Right lobe of liver (tissue), 4 donors: Measurements from ENCODE around the gene MYO1D.
A peak's percentile ranks its signal among the peaks of the same experiment; 100 is the strongest.

ENCODE experiments used
- CTCF ChIP-seq, 4 donors: fragments of 200-600 bp in 3 of 4; fragments of 450-650 bp in 1 of 4; IDR thresholded peaks; one replicate each; pipeline versions ENCODE4 v1.5.1 to v1.8.0; 2016 to 2022; ENCODE audit warnings: antibody characterized with exemption in 4 of 4, mild to moderate bottlenecking in 2 of 4
- POLR2A ChIP-seq: fragments of 450-650 bp; IDR thresholded peaks from one replicate; pipeline ENCODE4 v1.6.1; 2017; ENCODE audit warnings: antibody characterized with exemption, mild to moderate bottlenecking
- donor health status: DM: no; HTN: no; CAD: no.
- donor health status: DM: no; HTN: no; CAD: no.
- donor health status: DM: no; HTN: yes; CAD: no.

DNA sequence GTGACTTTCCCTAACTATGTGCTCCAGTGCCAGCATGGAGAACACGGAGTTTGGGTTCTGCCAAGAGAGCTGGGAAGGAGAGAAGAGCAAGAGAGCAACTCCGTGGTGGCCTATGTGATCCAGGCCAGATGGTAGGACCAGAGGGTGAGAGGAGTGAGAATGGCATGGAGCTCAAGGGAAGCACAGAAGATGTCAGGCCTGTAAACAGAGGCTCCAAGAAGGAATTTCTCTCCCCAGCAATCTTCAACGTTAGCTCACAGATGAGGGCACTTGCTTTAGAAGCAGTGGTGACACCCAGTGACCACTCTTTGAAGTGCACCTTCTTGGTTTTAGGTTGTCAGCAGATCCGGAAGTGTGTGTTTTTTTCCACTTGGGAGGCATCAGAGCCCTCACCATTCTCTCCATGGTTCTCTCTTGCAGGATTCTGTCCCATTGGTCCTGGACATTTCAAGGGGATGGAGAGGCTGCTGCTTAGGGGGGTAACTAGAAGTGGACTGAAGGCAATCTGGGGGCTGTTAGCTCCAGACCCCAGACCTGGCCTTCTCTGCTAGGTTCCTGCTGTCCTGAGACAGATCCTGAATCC is 33.0 kb upstream of the MYO1D start:
- TF ChIP-seq CTCF (IDR thresholded peaks at IDR 0.05), result peak; percentile 73 to 79 (median 76)
- TF ChIP-seq POLR2A, result no peak
